HepG2 (cell line): ENCODE measurements around the gene PRR5L. TPM values are rescaled to one million over a fixed set of nuclear protein-coding genes. Genes with fewer than 3 reads are reported as not detected.

Experiments used
- ATAC-seq: fragments of 200-7000 bp; cut with Tn5 transposase; 3 replicates; pipeline ENCODE4 v1.9.1; 2020; ENCODE audit warnings: mild to moderate bottlenecking, moderate library complexity
- BruUV-seq: library from RNA; stranded (reverse); fragments of 400-500 nt; replicated peaks from 2 replicates; lab custom pipeline; 2021; lab: Mats Ljungman, UMichigan
- CTCF ChIA-PET: fragments of 300-600 bp; formaldehyde crosslinking; extraction: SDS; loops from one replicate; lab custom pipeline; 2021; ENCODE audit warnings: low total read pairs, inconsistent platforms, low intra/inter-chr PET ratio; lab: Yijun Ruan, JAX
- POLR2A ChIA-PET: fragments of 350-600 bp; sonication (Branson Sonifier 250); formaldehyde crosslinking; loops from one replicate; lab custom pipeline; 2020; ENCODE audit warnings: antibody characterized with exemption, inconsistent platforms; lab: Yijun Ruan, JAX
- DNase-seq: peaks from one replicate; pipeline ENCODE4 v3.0.0-alpha.2; 2015; ENCODE audit warnings: low spot score
- FAIRE-seq: peaks from 3 replicates; lab custom pipeline; 2011; peaks lifted over from hg19 to GRCh38; lab: Jason Lieb, UNC
- H2AFZ ChIP-seq: one replicate; pipeline ENCODE4 v1.6.1; 2011; ENCODE audit warnings: low read length, inconsistent platforms
- H3K27ac ChIP-seq: fragments of 300-600 bp; 3 replicates; pipeline ENCODE4 v1.8.0; 2011; ENCODE audit warnings: mixed run types, mild to moderate bottlenecking, mixed read lengths, low read length, inconsistent platforms; ENCODE audit not compliant: insufficient read depth; ENCODE audit errors: extremely low read length
- H3K27me3 ChIP-seq, 2 experiments: fragments of 200-600 bp in 1 of 2; 2 replicates in 1 of 2; 3 replicates in 1 of 2; pipeline versions ENCODE4 v1.6.0 to v1.8.0; 2011; ENCODE audit warnings: low read length in 2 of 2, mild to moderate bottlenecking in 2 of 2, moderate library complexity in 2 of 2, inconsistent platforms in 1 of 2; ENCODE audit not compliant: insufficient read depth in 2 of 2, control insufficient read depth in 1 of 2
- H3K36me3 ChIP-seq, 2 experiments: fragments of 200-600 bp in 1 of 2; replicated peaks in 1 of 2; 2 replicates in 1 of 2; 3 replicates in 1 of 2; pipeline versions ENCODE4 v1.5.1 to v1.8.0; 2011; ENCODE audit warnings: low read length in 2 of 2, inconsistent platforms in 1 of 2; ENCODE audit not compliant: insufficient read depth in 2 of 2, control insufficient read depth in 1 of 2
- H3K4me1 ChIP-seq: 2 replicates; pipeline ENCODE4 v1.5.1; 2012; ENCODE audit warnings: low read length, inconsistent platforms; ENCODE audit not compliant: insufficient read depth
- H3K4me2 ChIP-seq: 2 replicates; pipeline ENCODE4 v1.6.0; 2011; ENCODE audit warnings: low read depth, low read length, inconsistent platforms
- H3K4me3 ChIP-seq, 3 experiments: fragments of 200-600 bp in 1 of 3; sonication (generic), shearing (Covaris generic) in 1 of 3; replicated peaks in 1 of 3; 2 replicates each; pipeline ENCODE4 v1.5.1; 2011 to 2016; ENCODE audit warnings: low read length in 3 of 3, inconsistent platforms in 2 of 3, low read depth in 2 of 3, mild to moderate bottlenecking in 2 of 3, control low read depth in 1 of 3, mixed read lengths in 1 of 3; ENCODE audit not compliant: insufficient read depth in 1 of 3
- H3K79me2 ChIP-seq: one replicate; pipeline ENCODE4 v1.6.1; 2011; ENCODE audit warnings: low read length, inconsistent platforms; ENCODE audit not compliant: insufficient read depth
- H3K9ac ChIP-seq: 2 replicates; pipeline ENCODE4 v1.6.0; 2011; ENCODE audit warnings: mild to moderate bottlenecking, low read depth, low read length, inconsistent platforms; ENCODE audit not compliant: insufficient read depth
- H3K9me3 ChIP-seq: 2 replicates; pipeline ENCODE4 v1.5.1; 2012; ENCODE audit warnings: mild to moderate bottlenecking, low read length
- H4K20me1 ChIP-seq: 2 replicates; pipeline ENCODE4 v1.6.0; 2011; ENCODE audit warnings: inconsistent platforms, mild to moderate bottlenecking, low read length, moderate library complexity; ENCODE audit not compliant: insufficient read depth
- ATF6 ChIP-seq: sonication (generic); formaldehyde crosslinking; conservative IDR thresholded peaks from 2 replicates; pipeline ENCODE4 v1.4.0; 2020; ENCODE audit warnings: missing genetic modification reagents
- GPBP1L1 ChIP-seq: sonication (generic); formaldehyde crosslinking; IDR thresholded peaks from 2 replicates; pipeline ENCODE4 v1.5.0; 2020; ENCODE audit warnings: mild to moderate bottlenecking, missing genetic modification reagents
- HCFC1 ChIP-seq: fragments of 150-350 bp; IDR thresholded peaks from 2 replicates; pipeline ENCODE4 v1.6.1; 2014; ENCODE audit warnings: low read depth, low read length
- IKZF5 ChIP-seq: IDR thresholded peaks from 2 replicates; pipeline ENCODE4 v1.6.1; 2018; ENCODE audit warnings: missing genetic modification reagents, mild to moderate bottlenecking, missing compliant biosample characterization
- IRF2 ChIP-seq: IDR thresholded peaks from 2 replicates; pipeline ENCODE4 v1.6.1; 2018; ENCODE audit warnings: missing genetic modification reagents, missing compliant biosample characterization
- KLF12 ChIP-seq: sonication (generic); formaldehyde crosslinking; IDR thresholded peaks from 2 replicates; pipeline ENCODE4 v1.4.0; 2020; ENCODE audit warnings: missing genetic modification reagents, borderline replicate concordance
- PHF5A ChIP-seq: IDR thresholded peaks from one replicate; pipeline ENCODE4 v1.6.1; 2018; ENCODE audit warnings: low read depth, missing genetic modification reagents; ENCODE audit not compliant: unreplicated experiment
- SMC3 ChIP-seq: IDR thresholded peaks from 2 replicates; pipeline ENCODE4 v1.6.1; 2011; ENCODE audit warnings: low read length, improper control_type of control experiment
- TFAP4 ChIP-seq: sonication (generic); IDR thresholded peaks from 2 replicates; pipeline ENCODE4 v1.6.1; 2016; ENCODE audit warnings: low read depth, borderline replicate concordance
- YEATS2 ChIP-seq: sonication (generic); formaldehyde crosslinking; IDR thresholded peaks from 2 replicates; pipeline ENCODE4 v1.4.0; 2020; ENCODE audit warnings: missing genetic modification reagents, borderline replicate concordance
- ZBTB7A ChIP-seq: sonication (generic); formaldehyde crosslinking; IDR thresholded peaks from 2 replicates; pipeline ENCODE4 v1.8.0; 2022; ENCODE audit warnings: mild to moderate bottlenecking, missing genetic modification reagents
- ZNF335 ChIP-seq: sonication (generic); formaldehyde crosslinking; IDR thresholded peaks from 2 replicates; pipeline ENCODE4 v1.4.0; 2020; ENCODE audit warnings: missing genetic modification reagents
- ZNF33B ChIP-seq: sonication (generic); formaldehyde crosslinking; IDR thresholded peaks from 2 replicates; pipeline ENCODE4 v1.5.1; 2020; ENCODE audit warnings: mild to moderate bottlenecking, missing genetic modification reagents
- WGBS: methylation state at CpG from one replicate; pipeline ENCODE4 v1.1.6; 2017; ENCODE audit warnings: low lambda C conversion rate; 5-methylcytosine and 5-hydroxymethylcytosine counted together
- in situ Hi-C: cut with HindIII; loops from 2 replicates; pipeline ENCODE4 v1.10.0; 2017; ENCODE audit warnings: low pct_unique_long_range_greater_than_20kb; ENCODE audit not compliant: extremely low pct_ligation_motif_present
- intact Hi-C: fragments of 100-400 bp; cut with micrococcal nuclease; formaldehyde crosslinking; loops from one replicate; pipeline ENCODE4 v1.10.0; 2022; ENCODE audit not compliant: unreplicated experiment
- polyA plus RNA-seq, 8 experiments: library from polyadenylated mRNA; depleted of rRNA in 3 of 8; stranded (reverse) in 7 of 8; unstranded in 1 of 8; fragments of >200 nt; fragmentation: Illumina TruSeq in 4 of 8; extraction: Trizol in 4 of 8; gene quantifications; 2 replicates each; pipeline versions ENCODE4 v1.2.1 to v1.2.3, GENCODE V29; 2011 to 2016; ENCODE audit warnings: low read depth in 4 of 8, missing spikeins in 1 of 8, mixed read lengths in 1 of 8; ENCODE audit not compliant: insufficient read depth in 1 of 8
- total RNA-seq, 5 experiments: library from RNA; depleted of rRNA; stranded (reverse); fragments of >200 nt; fragmentation: Illumina TruSeq; extraction: Trizol; gene quantifications; 2 replicates each; pipeline ENCODE4 v1.2.3, GENCODE V29; 2016; ENCODE audit warnings: low read depth in 1 of 5

The PRR5L gene
- total and polyA plus RNA-seq, 2 of the 13 experiments (the other 11 are each of a cell fraction or from before 2014, with no cell fraction given): 0.16 TPM; not detected in 1

- ATAC-seq (no peak), DNase-seq (no peak)
- intact Hi-C loops: no loop called here
- CTCF ChIA-PET: no interaction called here
- H3K4me3 ChIP-seq: no peak overlapping the region
- H4K20me1 ChIP-seq: no peaks in the 10 kb centered on the region
- TF ChIP-seq YEATS2 (CRISPR knock-in tag): no peak
- TF ChIP-seq IRF2 (CRISPR knock-in tag): no peak
- TF ChIP-seq SMC3: no peak
- TF ChIP-seq HCFC1: no peak
- no peak for TF ChIP-seq ZBTB7A
- TF ChIP-seq GPBP1L1 (CRISPR knock-in tag): no peak
- TF ChIP-seq PHF5A (CRISPR knock-in tag): no peak
- TF ChIP-seq ATF6 (CRISPR knock-in tag): no peak
- TF ChIP-seq TFAP4: no peak
- TF ChIP-seq ZNF33B (CRISPR knock-in tag): no peak
- no peak for TF ChIP-seq IKZF5 (CRISPR knock-in tag)
- TF ChIP-seq ZNF335: no peak
- TF ChIP-seq KLF12 (CRISPR knock-in tag): no peak
- TF ChIP-seq, all 625 proteins: peak for 0
- POLR2A ChIA-PET: no interaction called here
- BruUV-seq: no TSS peak
- no peaks in the 10 kb centered on the region for H3K79me2 ChIP-seq
- no peak overlapping the region for H2AFZ ChIP-seq
- in situ Hi-C loops: no loop called here
- no peaks in the 10 kb centered on the region for H3K4me1 ChIP-seq
- H3K9ac ChIP-seq: no peak overlapping the region
- no peak overlapping the region for H3K4me2 ChIP-seq
- WGBS: 0% methylated on average over 1 of the region's 1 CpG
- H3K27ac ChIP-seq: no peak overlapping the region
- no peak for FAIRE-seq
- no peaks in the 10 kb centered on the region for H3K36me3 ChIP-seq
- H3K27me3 ChIP-seq: peaks cover 0 to 13% of the 10 kb centered on the region in 2 experiments; a peak in 4 of 5 replicates
- no peaks in the 10 kb centered on the region for H3K9me3 ChIP-seq
Measured at GRCh38 chr11:36383195-36383594, 87.1 kb downstream of the PRR5L start.
